Mucosa of stomach (tissue), 1 donor: ENCODE data around the gene RSRC1.
"Not testable (repeated sequence)": the region's sequence is repeated elsewhere in the genome, so short reads cannot be mapped to it uniquely, and the experiment has no call there.

ENCODE experiments used
- H3K27me3 ChIP-seq: one replicate; pipeline ENCODE4 v1.7.0; 2013; ENCODE audit warnings: mild to moderate bottlenecking, low read length; ENCODE audit not compliant: control insufficient read depth, insufficient read depth
- H3K36me3 ChIP-seq: one replicate; pipeline ENCODE4 v1.7.0; 2013; ENCODE audit warnings: low read length; ENCODE audit not compliant: control insufficient read depth, insufficient read depth
- H3K4me1 ChIP-seq: one replicate; pipeline ENCODE4 v1.7.0; 2013; ENCODE audit warnings: mild to moderate bottlenecking, low read length; ENCODE audit not compliant: control insufficient read depth, insufficient read depth
- H3K4me3 ChIP-seq: one replicate; pipeline ENCODE4 v1.7.0; 2013; ENCODE audit warnings: low read length
- H3K9ac ChIP-seq: one replicate; pipeline ENCODE4 v1.7.0; 2013; ENCODE audit warnings: mild to moderate bottlenecking, low read length, moderate library complexity
- H3K9me3 ChIP-seq: one replicate; pipeline ENCODE4 v1.7.0; 2013; ENCODE audit warnings: mild to moderate bottlenecking, low read length, moderate library complexity; ENCODE audit not compliant: control insufficient read depth
- donor health status: Pancreatic carcinoma.

The RSRC1 gene

DNA sequence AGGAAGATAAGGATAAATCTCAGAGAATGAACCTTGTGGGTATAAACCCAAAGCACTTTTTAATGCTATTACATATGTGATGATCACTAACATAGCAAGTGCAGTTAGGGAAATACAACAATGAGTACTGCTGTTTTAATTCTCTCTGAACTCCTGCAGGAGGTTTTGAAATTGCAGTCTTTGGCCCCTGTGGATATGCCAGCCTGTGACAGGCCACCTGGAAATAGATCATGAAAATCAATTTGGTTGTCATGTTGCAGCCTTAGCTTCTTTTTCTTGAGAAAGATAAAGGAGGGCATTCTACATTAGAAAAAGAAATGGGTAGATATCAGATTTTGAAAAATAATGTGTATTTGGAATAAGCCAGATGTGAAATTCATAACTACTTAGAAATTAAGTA, 103.6 kb downstream of the RSRC1 start:
- Histone ChIP-seq H3K27me3 (no peaks in the 10 kb centered on the region), H3K9me3 (no peaks in the 10 kb centered on the region), H3K4me3 (no peak overlapping the region), H3K9ac (no peak overlapping the region), H3K4me1 (no peaks in the 10 kb centered on the region), H3K36me3 (no peaks in the 10 kb centered on the region)

DNA sequence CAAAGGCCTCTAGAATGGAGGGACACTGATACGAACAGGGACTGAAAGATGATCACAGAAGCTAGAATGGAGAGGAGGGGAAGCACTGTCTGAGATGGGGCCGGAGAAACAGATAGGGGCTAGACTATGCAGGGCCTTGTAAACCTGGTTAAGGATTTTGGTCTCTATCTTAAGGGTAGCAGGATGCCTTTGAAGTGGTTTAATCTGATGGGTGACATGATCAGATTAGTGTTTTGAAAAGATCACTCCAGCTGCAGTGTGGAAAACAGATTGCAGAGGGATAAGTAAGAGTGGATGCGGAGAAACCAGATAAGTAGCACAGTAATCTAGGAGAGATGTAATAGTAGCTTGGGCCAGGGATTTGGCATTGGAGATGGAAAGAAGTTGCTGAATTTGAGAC, 108.1 kb downstream of the RSRC1 start:
- no peak overlapping the region for H3K9ac ChIP-seq
- no peaks in the 10 kb centered on the region for H3K4me1 ChIP-seq
- no peaks in the 10 kb centered on the region for H3K27me3 ChIP-seq
- H3K36me3 ChIP-seq = no peaks in the 10 kb centered on the region
- H3K9me3 ChIP-seq = no peaks in the 10 kb centered on the region
- H3K4me3 ChIP-seq = no peak overlapping the region

DNA sequence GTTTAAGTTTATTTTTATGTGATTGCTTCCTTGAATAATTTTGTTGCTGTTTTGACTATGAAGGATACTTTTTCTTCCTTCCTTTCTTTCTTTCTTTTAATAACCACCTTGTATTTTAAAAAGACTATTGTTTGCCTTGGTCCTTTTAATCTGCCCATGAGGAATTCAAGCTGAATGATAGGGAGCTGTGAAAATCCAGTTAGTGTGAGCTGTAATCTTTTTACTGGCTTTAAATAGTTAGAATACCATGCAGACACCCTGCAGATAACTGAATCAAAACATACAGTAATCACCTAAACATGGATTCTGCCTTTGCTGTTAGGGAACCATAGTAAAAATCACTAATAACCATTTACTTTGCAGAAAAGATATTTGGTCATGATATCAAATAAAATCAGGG, 110.7 kb downstream of the RSRC1 start:
- no peaks in the 10 kb centered on the region for H3K4me1 ChIP-seq
- no peaks in the 10 kb centered on the region for H3K36me3 ChIP-seq
- H3K4me3 ChIP-seq = no peak overlapping the region
- no peaks in the 10 kb centered on the region for H3K9me3 ChIP-seq
- H3K9ac ChIP-seq = no peak overlapping the region
- H3K27me3 ChIP-seq = no peaks in the 10 kb centered on the region

DNA sequence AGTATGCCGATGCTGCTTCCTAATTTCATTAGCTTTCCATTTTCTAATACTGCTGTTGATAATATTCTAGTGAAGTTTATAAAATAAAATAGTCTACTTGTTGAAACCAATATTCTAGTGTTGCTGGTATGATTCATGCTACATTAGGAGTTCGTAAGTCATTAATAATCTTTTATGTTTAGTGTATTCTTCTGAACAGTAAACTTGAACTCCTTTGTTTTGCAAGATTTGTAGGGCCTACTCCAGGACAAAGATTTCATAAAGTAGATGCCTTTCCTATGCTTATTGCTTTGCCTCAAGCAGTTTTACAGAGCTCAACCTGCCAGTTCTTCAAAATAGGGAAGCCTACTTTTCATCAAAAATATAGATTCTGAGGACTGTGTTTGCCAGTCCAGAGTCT, 111.5 kb downstream of the RSRC1 start:
- Histone ChIP-seq H3K27me3 (no peaks in the 10 kb centered on the region), H3K9me3 (no peaks in the 10 kb centered on the region), H3K4me3 (no peak overlapping the region), H3K9ac (no peak overlapping the region), H3K4me1 (no peaks in the 10 kb centered on the region), H3K36me3 (no peaks in the 10 kb centered on the region)

DNA sequence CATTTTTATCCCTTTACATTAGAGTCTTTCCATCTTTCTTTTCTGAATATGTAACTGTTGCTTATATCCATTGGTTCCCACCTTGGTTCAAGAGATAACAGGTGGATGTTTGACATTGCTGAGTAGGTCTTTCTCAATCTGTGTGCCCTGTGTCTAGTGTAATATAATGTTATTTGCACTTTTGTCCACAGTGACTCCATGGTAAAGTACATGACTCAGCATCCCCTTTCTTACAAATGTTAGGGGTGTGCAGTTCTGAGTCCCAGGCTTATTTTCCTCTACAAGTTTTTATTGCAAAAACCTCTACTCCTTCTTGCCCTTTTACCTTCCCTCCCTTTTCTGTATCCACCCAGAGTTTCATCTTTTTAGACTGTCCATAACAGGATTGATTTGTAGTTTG, 116.5 kb downstream of the RSRC1 start:
- Histone ChIP-seq H3K27me3 (no peaks in the 10 kb centered on the region), H3K9me3 (no peaks in the 10 kb centered on the region), H3K9ac (no peak overlapping the region), H3K4me3 (no peak overlapping the region), H3K36me3 (no peaks in the 10 kb centered on the region), H3K4me1 (no peaks in the 10 kb centered on the region)

DNA sequence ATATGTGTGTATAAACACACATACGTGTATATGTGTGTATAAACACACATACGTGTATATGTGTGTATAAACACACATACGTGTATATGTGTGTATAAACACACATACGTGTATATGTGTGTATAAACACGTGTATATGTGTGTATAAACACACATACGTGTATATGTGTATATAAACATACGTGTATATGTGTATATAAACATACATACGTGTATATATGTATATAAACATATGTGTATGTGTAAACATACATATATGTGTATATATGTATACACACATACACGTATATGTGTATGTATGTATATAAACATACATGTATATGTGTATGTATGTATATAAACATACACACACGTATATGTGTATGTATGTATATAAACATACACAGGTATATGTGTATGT, 119.1 kb downstream of the RSRC1 start:
- H3K36me3 ChIP-seq, H3K4me1 ChIP-seq, H3K27me3 ChIP-seq, H3K9ac ChIP-seq, H3K9me3 ChIP-seq, H3K4me3 ChIP-seq: not testable (repeated sequence)

DNA sequence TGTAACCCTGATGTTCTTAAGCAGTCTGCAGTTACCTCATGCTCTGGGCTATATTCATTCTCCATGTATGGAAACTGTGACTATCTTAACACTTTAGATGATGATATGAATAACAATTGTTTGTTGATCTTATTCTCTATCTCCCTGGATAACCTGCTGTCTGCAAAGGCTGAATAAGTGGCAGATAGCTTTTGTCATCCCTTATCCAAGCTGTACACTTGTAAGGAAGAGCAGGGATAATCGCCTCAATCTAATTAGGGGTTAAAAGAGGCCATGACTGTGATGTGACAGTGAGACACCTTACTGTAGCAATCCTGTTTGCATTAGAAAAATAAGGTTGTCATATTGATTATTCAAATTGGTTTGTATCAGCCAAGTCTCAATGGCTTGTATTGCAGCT, 123.9 kb downstream of the RSRC1 start:
- H3K4me1 ChIP-seq = no peaks in the 10 kb centered on the region

DNA sequence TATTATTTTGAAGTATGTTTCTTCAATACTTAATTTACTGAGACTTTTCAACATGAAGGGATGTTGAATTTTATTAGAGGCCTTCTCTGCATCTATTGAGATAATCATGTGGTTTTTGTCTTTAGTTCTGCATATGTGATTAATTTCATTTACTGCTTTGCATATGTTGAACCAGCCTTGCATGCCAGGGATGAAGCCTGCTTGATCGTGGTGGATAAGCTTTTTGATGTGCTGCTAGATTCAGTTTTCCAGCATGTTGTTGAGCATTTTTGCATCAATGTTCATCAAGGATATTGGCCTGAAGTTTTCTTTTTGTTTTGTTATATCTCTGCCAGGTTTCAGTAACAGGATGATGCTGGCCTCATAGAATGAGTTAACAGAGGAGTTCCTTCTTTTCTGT, 134.4 kb downstream of the RSRC1 start:
- Histone ChIP-seq H3K36me3 (no peaks in the 10 kb centered on the region), H3K4me1 (no peaks in the 10 kb centered on the region), H3K27me3 (no peaks in the 10 kb centered on the region), H3K9ac (no peak overlapping the region), H3K9me3 (no peaks in the 10 kb centered on the region), H3K4me3 (no peak overlapping the region)

More for the DNA sequence above, 123.9 kb downstream of the RSRC1 start:
- no peaks in the 10 kb centered on the region for H3K36me3 ChIP-seq
- H3K9ac ChIP-seq = no peak overlapping the region
- H3K27me3 ChIP-seq = no peaks in the 10 kb centered on the region
- H3K9me3 ChIP-seq = no peaks in the 10 kb centered on the region
- no peak overlapping the region for H3K4me3 ChIP-seq

DNA sequence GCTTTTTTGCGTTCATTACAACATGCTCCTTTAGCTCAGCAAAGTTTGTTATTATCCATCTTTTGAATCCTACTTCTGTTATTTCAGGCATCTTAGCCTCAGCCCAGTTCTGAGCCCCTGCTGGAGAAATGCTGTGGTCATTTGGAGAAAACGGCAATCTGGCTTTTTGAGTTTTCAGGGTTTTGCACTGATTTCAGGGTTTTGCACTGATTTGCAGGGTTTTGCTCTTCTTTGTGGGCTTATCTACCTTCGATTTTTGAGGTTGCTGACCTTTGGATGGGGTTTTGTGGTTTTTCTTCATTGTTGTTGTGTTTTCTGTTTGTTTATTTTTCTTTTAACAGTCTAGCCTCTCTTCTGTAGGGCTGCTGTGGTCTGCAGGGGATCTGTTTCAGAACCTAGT, 137.4 kb downstream of the RSRC1 start:
- Histone ChIP-seq H3K4me1 (no peaks in the 10 kb centered on the region), H3K36me3 (no peaks in the 10 kb centered on the region), H3K4me3 (no peak overlapping the region), H3K27me3 (no peaks in the 10 kb centered on the region), H3K9me3 (no peaks in the 10 kb centered on the region), H3K9ac (no peak overlapping the region)

DNA sequence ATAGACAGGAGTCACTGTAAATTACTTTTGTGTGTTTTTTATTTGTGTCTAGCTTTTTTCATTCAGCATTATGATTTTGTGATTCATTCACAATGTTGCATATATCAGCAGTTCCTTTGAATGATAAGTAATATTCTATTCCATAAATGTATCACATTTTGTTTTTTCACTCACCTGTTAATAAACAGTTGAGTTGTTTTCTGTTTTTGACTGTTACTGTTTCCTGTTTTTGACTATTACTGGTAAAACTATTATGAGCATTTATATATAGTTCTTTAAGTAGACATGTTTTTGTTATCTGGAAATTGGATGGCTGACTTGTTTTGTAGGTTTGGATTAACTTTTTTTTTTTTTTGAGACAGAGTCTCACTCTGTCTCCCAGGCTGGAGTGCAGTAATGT, 138.4 kb downstream of the RSRC1 start:
- H3K27me3 ChIP-seq = no peaks in the 10 kb centered on the region
- H3K9me3 ChIP-seq = no peaks in the 10 kb centered on the region
- H3K4me1 ChIP-seq = no peaks in the 10 kb centered on the region
- no peak overlapping the region for H3K9ac ChIP-seq
- no peaks in the 10 kb centered on the region for H3K36me3 ChIP-seq
- no peak overlapping the region for H3K4me3 ChIP-seq

DNA sequence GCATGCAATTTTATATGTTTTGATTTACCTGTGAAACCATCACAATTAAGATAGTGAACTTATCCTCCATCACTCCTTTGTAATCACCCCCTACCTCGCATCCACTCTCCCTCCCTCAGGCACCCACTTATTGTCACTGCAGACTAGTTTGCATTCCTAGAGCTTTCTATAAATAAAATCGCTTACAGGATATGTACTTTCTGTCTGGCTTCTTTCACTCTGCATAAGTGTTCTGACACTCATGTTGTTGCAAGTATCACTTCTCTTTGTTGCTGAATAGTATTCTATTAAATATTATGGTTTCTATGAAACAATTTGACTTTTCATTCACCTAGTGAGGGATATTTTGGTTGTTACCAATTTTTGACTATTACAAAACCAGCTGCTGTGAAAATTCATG, 139.3 kb downstream of the RSRC1 start:
- no peaks in the 10 kb centered on the region for H3K9me3 ChIP-seq
- no peaks in the 10 kb centered on the region for H3K36me3 ChIP-seq
- H3K27me3 ChIP-seq = no peaks in the 10 kb centered on the region
- no peak overlapping the region for H3K9ac ChIP-seq
- H3K4me3 ChIP-seq = no peak overlapping the region
- H3K4me1 ChIP-seq = no peaks in the 10 kb centered on the region

DNA sequence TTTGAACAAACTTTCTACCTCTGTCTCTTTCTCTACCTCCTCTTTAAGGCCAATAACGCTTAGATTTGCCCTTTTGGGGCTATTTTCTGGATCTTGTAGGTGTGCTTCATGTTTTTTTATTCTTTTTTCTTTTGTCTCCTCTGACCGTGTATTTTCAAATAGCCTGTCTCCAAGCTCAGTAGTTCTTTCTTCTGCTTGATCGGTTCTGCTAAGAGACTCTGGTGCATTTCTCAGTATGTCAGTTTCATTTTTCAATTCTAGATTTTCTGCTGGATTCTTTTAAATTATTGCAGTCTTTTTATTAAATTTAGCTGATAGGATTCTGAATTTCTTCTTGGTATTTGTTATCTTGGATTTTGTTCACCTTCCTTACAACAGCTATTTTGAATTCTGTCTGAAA, 148.7 kb downstream of the RSRC1 start:
- Histone ChIP-seq H3K4me1 (no peaks in the 10 kb centered on the region), H3K9me3 (no peaks in the 10 kb centered on the region)

DNA sequence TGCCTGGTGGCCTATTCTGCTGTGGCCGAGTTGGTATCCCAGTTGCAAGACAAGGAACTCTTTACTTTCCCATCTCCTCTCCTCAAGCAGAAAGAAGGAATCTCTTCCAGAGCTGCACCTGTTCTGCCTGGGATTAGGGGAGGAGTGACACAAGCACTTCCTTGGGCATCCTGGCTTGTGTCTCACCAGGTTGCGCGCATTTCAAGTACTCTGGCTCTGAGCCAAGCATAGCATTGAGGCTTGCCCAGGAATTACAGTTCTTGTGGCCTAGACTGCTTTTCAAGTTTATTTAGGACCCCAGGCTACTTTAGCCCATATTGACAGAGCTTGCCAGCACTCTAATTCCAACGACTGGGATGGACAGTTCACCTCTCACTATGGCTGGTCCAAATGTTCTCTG, 150.5 kb downstream of the RSRC1 start:
- no peak overlapping the region for H3K4me3 ChIP-seq
- no peak overlapping the region for H3K9ac ChIP-seq

More for the DNA sequence above, 148.7 kb downstream of the RSRC1 start:
- no peaks in the 10 kb centered on the region for H3K27me3 ChIP-seq
- no peaks in the 10 kb centered on the region for H3K36me3 ChIP-seq
- H3K4me3 ChIP-seq = no peak overlapping the region
- H3K9ac ChIP-seq = no peak overlapping the region

More for the DNA sequence above, 150.5 kb downstream of the RSRC1 start:
- no peaks in the 10 kb centered on the region for H3K27me3 ChIP-seq
- H3K4me1 ChIP-seq = no peaks in the 10 kb centered on the region
- H3K36me3 ChIP-seq = no peaks in the 10 kb centered on the region
- no peaks in the 10 kb centered on the region for H3K9me3 ChIP-seq
